Stimulated activated CD8-positive, alpha-beta memory T cell treated with anti-CD3 and anti-CD28 coated beads, Interleukin-2, amount 100 ng/mL, for 1 hour (primary cell): ENCODE measurements around the gene EID1.
"Not testable (repeated sequence)": the region's sequence is repeated elsewhere in the genome, so short reads cannot be mapped to it uniquely, and the experiment has no call there.

ENCODE experiments used
- DNase-seq, 2 donors: peaks; one replicate each; pipeline ENCODE4 v3.0.0-alpha.2; 2020; ENCODE audit warnings: low read depth in 2 of 2

Gene EID1

GRCh38 chr15:48869966-48870365 is 8.0 kb upstream of the EID1 start:
- no peak for DNase-seq

GRCh38 chr15:48871542-48871941 is 6.4 kb upstream of the EID1 start:
- DNase-seq = no peak

GRCh38 chr15:48872632-48873031 is 5.3 kb upstream of the EID1 start:
- no peak for DNase-seq

GRCh38 chr15:48875241-48875960 is 2.5 kb upstream of the EID1 start:
- no peak for DNase-seq

GRCh38 chr15:48876057-48876456 is 1.9 kb upstream of the EID1 start:
- no peak for DNase-seq

- no peak for DNase-seq
These were observed 2.2 kb downstream of the EID1 start for GRCh38 chr15:48880070-48880634.

GRCh38 chr15:48883699-48884098 is 5.8 kb downstream of the EID1 start:
- DNase-seq = no peak

- no peak for DNase-seq
These were observed 9.2 kb downstream of the EID1 start for GRCh38 chr15:48887144-48887543.

- DNase-seq = no peak
These were observed 10.3 kb downstream of the EID1 start for GRCh38 chr15:48888191-48888590.

GRCh38 chr15:48888836-48889235 is 10.9 kb downstream of the EID1 start:
- no peak for DNase-seq

- no peak for DNase-seq
These were observed 12.0 kb downstream of the EID1 start for GRCh38 chr15:48889925-48890324.

GRCh38 chr15:48890375-48890972 is 12.5 kb downstream of the EID1 start:
- no peak for DNase-seq

- no peak for DNase-seq
These were observed 13.4 kb downstream of the EID1 start for GRCh38 chr15:48891232-48891765.

GRCh38 chr15:48893311-48893710 is 15.4 kb downstream of the EID1 start:
- no peak for DNase-seq

- no peak for DNase-seq
These were observed 19.2 kb downstream of the EID1 start for GRCh38 chr15:48896869-48897814.

- DNase-seq = no peak
These were observed 20.1 kb downstream of the EID1 start for GRCh38 chr15:48898032-48898431.

GRCh38 chr15:48898446-48898845 is 20.5 kb downstream of the EID1 start:
- no peak for DNase-seq

GRCh38 chr15:48899793-48900192 is 21.9 kb downstream of the EID1 start:
- DNase-seq = no peak

GRCh38 chr15:48904758-48905157 is 26.8 kb downstream of the EID1 start:
- no peak for DNase-seq

- no peak for DNase-seq
These were observed 27.3 kb downstream of the EID1 start for GRCh38 chr15:48905216-48905615.

- no peak for DNase-seq
These were observed 27.9 kb downstream of the EID1 start for GRCh38 chr15:48905847-48906246.

- not testable (repeated sequence) for DNase-seq
These were observed 31.4 kb downstream of the EID1 start for GRCh38 chr15:48909313-48909712.
